ENCODE measurements around the gene GPR157.

DNA sequence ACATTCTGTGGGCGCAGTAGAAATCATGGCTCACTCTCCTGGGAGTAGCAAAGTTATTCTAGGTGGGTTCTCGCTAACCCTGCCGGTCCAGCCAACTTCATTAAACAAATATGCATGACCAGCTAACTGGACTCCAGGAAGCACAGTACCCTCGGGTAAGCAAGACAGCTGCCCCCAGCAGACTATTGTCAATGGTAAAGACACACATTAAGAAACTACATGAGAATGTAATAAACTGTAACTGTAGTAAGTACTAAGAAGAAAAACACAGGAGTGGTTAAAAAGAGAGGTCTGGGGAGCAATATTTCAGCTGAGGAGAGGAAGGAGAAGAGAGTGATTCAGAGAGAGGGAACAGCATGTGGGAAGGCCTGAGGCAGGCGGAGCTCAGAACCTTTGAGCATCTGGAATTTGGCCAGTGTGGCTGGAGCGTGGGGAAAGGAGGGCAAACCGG lies 66.9 kb downstream of the GPR157 start:
- no peak for TF ChIP-seq CTCF (IDR thresholded peaks at IDR 0.05)
- no peak for TF ChIP-seq POLR2A (IDR thresholded peaks at IDR 0.05)
- TF ChIP-seq POLR2AphosphoS5 (IDR thresholded peaks at IDR 0.05), result no peak
- TF ChIP-seq EP300 (IDR thresholded peaks at IDR 0.05; ENCODE audit: low read depth), result no peak

Measured in transverse colon (tissue), 4 donors.